GM20431 (cell line): Measurements from ENCODE around the gene AOAH.

Source experiments
- in situ Hi-C: fragments of 300-500 bp; cut with MseI, MboI; formaldehyde crosslinking; loops from one replicate; pipeline ENCODE4 v1.15.0; 2020; ENCODE audit warnings: low sequenced_read_pairs; ENCODE audit not compliant: unreplicated experiment

The AOAH gene

DNA sequence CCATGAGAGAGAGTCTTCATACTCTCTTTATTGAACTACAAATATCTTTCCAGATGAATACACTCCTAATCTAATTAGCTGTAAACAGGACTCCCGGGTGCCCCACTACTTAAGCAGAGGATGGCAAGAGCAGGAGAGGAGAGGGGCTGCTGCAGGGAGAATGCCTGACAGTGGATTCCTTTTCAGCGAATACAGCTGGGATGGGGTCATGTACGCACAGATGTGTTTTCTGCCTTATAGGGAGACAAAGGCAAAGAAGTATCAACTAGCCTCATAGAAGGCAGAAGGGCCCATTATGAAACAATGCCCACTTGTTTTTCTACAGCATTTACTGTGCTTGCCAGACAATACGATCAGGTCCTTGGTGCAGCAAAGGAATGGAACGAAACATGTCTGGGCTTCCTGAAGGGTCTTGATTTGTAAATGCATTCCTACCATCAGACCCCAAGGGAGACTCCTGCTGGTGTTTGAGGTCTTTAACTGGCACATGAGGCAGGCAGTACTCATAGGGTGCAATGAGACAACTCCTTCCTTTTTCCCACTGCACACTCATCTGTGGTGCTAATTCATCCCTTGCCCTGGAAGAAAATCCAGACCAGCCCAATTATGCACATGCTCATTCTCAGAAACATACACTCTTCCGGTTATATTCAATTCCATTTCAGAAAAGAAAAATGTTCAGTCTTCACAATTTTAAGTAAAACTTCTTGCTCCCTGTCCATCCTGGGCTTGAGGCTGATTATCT, 117.1 kb downstream of the AOAH start:
- in situ Hi-C loops: no loop called here

- in situ Hi-C loops: no loop called here
Measured at GRCh38 chr7:36606153-36606975, 117.9 kb downstream of the AOAH start.

DNA sequence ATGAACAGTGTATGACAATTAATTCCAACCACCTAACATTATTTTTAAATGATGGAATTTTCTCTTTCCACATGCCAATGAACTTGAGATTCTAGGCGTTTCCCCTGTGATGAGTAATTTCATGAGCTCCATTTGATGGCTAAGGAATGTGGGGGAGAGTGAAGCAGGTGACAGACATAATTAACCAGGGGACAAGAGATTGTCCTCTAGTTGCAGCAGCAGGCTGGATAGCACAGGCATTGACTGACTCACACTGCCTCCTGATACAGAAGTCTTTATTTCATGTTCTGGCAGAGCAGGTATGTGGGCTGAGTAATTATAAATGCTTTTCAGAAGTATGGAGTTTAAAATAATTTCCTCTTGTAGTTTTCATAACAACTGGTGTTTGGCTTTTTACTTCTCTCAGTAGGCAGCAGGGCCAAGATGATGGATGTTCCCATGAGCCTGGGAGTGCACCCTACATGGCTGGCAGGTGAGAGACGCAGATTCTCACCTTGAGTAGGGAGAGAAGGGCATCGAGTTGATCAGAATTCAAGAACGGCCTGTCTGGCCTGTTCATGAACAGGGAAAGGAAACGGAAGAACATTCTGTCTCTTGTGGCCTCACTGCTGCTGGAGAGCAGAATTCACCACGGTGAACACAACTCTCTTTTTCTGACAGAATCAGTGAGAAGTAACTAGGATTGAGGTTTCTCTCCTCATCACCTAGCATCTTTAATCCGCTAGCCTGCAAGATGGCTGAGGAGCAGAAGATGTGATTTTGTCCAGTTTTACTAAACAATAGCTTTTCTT, 118.8 kb downstream of the AOAH start:
- in situ Hi-C loops: no loop called here

GRCh38 chr7:36604806-36605205, 119.5 kb downstream of the AOAH start:
- in situ Hi-C loops: no loop called here

GRCh38 chr7:36602934-36603887, 121.1 kb downstream of the AOAH start:
- in situ Hi-C loops: no loop called here

- in situ Hi-C loops: no loop called here
Measured at GRCh38 chr7:36602511-36602910, 121.8 kb downstream of the AOAH start.

DNA sequence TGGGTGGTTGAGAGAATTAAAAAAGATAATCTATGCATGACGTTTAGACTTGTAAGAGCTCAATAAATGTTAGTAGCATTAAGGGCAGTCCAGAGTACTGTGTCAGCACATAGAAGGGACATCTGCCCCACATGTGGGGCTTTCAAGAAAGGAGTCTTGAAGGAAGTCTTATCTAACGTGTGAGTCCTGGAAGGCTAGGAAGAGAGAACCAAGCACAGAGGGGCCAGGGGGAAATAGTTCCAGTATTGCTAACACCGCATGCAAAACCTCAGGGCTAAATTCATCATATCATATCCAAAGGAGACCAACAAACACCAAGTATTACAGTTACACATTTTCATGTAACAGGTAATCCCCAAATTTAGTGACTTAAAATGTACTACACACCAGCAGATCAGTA, 122.7 kb downstream of the AOAH start:
- in situ Hi-C loops: no loop called here

- in situ Hi-C loops: no loop called here
Measured at GRCh38 chr7:36600869-36601530, 123.3 kb downstream of the AOAH start.

- in situ Hi-C loops: no loop called here
Measured at GRCh38 chr7:36600314-36600682, 124.0 kb downstream of the AOAH start.

- in situ Hi-C loops: no loop called here
Measured at GRCh38 chr7:36599645-36600313, 124.5 kb downstream of the AOAH start.

GRCh38 chr7:36598054-36598674, 126.1 kb downstream of the AOAH start:
- in situ Hi-C loops: no loop called here

GRCh38 chr7:36597090-36597773, 127.1 kb downstream of the AOAH start:
- in situ Hi-C loops: no loop called here

GRCh38 chr7:36594445-36594844, 129.8 kb downstream of the AOAH start:
- in situ Hi-C loops: no loop called here

GRCh38 chr7:36591636-36592035, 132.7 kb downstream of the AOAH start:
- in situ Hi-C loops: no loop called here

GRCh38 chr7:36589391-36589790, 134.9 kb downstream of the AOAH start:
- in situ Hi-C loops: no loop called here

GRCh38 chr7:36583318-36583717, 141.0 kb downstream of the AOAH start:
- in situ Hi-C loops: no loop called here

GRCh38 chr7:36575832-36576231, 148.5 kb downstream of the AOAH start:
- in situ Hi-C loops: no loop called here

GRCh38 chr7:36573066-36573465, 151.2 kb downstream of the AOAH start:
- in situ Hi-C loops: no loop called here
